Measurements from ENCODE around the gene CRBN. TPM values are rescaled to one million over a fixed set of nuclear protein-coding genes. Genes with fewer than 3 reads are reported as not detected.
A peak's percentile ranks its signal among the peaks of the same experiment; 100 is the strongest.

Gene CRBN
- total RNA-seq, 4 donors from 2014 or later: 56.1 to 205 (median 124) TPM

DNA sequence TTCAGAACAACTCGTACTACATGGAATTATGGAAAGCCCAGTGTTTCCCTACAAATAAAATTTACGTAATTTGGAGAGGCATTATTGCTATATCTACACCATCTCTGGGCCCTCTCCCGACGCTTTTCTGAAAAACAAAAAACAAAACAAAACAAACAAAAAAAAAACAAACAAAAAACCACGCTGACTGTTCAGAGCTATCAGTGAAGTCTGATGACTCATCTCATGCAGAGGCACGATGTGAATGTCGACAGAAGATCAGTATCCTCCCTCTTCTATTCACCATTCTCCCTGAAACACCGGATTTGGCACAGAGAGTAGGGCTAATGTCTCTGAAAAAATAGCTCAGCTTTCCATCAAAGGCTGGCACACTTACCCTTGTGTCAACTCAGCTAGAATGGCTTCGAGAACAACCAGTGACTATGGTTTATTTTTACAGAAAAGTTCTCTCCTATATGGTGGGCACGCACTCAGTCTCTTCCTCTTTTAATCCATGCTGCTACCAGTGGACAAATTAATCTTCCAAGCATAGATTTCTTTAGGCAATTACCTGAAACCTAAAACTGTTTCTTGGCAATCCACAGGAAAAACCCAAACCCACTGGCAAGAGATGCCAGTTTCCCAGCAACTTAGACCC lies 1.5 kb downstream of the CRBN start:
- Histone ChIP-seq H3K36me3 (peaks cover 0 to 34% of the 10 kb centered on the region in 2 donors), H3K9me3 (no peaks in the 10 kb centered on the region), H3K27ac (no peak overlapping the region), H3K27me3 (no peaks in the 10 kb centered on the region), H3K4me1 (peaks cover 5 to 47% (median 9%) of the 10 kb centered on the region in 3 donors), H3K4me3 (peak overlapping the region in 1 of 2 donors; percentile 75)
- TF ChIP-seq, protein P1, sequence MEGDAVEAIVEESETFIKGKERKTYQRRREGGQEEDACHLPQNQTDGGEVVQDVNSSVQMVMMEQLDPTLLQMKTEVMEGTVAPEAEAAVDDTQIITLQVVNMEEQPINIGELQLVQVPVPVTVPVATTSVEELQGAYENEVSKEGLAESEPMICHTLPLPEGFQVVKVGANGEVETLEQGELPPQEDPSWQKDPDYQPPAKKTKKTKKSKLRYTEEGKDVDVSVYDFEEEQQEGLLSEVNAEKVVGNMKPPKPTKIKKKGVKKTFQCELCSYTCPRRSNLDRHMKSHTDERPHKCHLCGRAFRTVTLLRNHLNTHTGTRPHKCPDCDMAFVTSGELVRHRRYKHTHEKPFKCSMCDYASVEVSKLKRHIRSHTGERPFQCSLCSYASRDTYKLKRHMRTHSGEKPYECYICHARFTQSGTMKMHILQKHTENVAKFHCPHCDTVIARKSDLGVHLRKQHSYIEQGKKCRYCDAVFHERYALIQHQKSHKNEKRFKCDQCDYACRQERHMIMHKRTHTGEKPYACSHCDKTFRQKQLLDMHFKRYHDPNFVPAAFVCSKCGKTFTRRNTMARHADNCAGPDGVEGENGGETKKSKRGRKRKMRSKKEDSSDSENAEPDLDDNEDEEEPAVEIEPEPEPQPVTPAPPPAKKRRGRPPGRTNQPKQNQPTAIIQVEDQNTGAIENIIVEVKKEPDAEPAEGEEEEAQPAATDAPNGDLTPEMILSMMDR (IDR thresholded peaks at IDR 0.05): no peak
- TF ChIP-seq POLR2AphosphoS5 (IDR thresholded peaks at IDR 0.05) (no peak), EP300 (IDR thresholded peaks at IDR 0.05) (no peak), POLR2A (IDR thresholded peaks at IDR 0.05) (no peak)
- no peak for ATAC-seq
- 57 to 65% methylated on average over 9 to 10 of the region's 10 CpGs for WGBS, 2 donors (ENCODE audit: low coverage in 1 of 2)

DNA sequence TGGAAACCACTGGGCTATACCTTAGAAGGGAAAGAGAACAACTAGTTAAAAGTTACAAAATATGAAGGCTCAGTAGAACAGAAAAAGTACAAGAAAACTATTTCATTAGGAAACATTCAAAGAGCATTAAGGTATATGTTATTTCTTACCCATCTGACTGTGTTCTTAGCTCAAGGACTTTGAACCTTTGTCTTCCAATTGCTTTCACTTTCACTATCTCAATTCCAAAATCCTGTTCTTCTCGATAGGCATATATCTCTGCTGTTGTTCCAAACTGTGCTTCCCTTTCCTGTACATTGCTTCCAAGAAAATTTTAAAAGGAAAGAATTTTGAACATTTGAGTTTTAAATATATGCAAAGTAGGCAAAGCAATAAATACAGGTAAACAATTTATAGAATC lies 6.9 kb downstream of the CRBN start:
- Histone ChIP-seq H3K27me3 (no peaks in the 10 kb centered on the region), H3K36me3 (peaks cover 9 to 85% of the 10 kb centered on the region in 2 donors), H3K4me1 (peaks cover 0 to 46% (median 0%) of the 10 kb centered on the region in 3 donors), H3K4me3 (peak overlapping the region in 1 of 2 donors; percentile 13), H3K9me3 (no peaks in the 10 kb centered on the region), H3K27ac (peak overlapping the region in 3 of 4 donors; percentile 49 to 73 (median 50))
- 60 to 68% methylated on average over 1 of the region's 1 CpG for WGBS, 2 donors (ENCODE audit: low coverage in 1 of 2)
- TF ChIP-seq EP300 (IDR thresholded peaks at IDR 0.05) (no peak), POLR2A (IDR thresholded peaks at IDR 0.05) (no peak), POLR2AphosphoS5 (IDR thresholded peaks at IDR 0.05) (no peak)
- TF ChIP-seq, protein P1 (IDR thresholded peaks at IDR 0.05): no peak
- ATAC-seq: no peak

DNA sequence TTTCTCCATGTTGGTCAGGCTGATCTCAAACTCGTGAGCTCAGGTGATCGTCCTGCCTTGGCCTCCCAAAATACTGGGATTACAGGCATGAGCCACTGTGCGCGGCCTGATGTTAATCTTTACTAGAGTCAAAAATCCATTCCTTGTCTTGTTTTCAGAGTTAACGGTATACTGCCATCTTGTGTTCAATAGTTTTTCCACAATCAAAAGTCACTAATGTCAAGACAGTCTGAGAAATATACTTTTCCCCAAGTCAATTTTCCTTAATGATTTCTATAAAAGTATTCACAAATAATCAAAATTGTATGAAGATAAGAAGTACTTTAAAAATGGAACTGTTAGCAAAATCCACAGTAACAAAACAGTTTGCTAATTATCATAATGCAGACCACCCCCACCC lies 8.5 kb downstream of the CRBN start:
- H3K36me3 ChIP-seq: peaks cover 12 to 96% of the 10 kb centered on the region in 2 donors

DNA sequence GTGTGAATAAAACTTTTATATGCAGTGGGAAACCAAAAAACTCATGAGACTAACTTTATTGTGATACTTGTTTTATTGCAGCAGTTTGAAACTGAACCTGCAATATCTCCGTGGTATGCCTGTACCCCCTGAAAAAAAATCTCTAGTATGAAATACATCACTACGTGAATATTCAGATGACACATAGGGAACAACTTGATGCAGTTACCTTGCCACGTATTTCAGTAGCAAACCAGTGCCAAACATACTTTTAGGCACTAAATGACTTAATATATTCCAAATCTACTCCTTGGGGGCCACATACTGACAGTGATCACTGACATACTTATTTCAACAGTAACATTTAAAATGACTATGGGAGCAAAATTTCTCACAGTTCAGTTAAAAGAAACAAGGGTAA lies 13.8 kb downstream of the CRBN start:
- no peaks in the 10 kb centered on the region for H3K27me3 ChIP-seq
- TF ChIP-seq POLR2AphosphoS5 (IDR thresholded peaks at IDR 0.05): no peak
- no peak for TF ChIP-seq EP300 (IDR thresholded peaks at IDR 0.05)
- no peak for TF ChIP-seq POLR2A (IDR thresholded peaks at IDR 0.05)
- TF ChIP-seq, protein P1 (IDR thresholded peaks at IDR 0.05): no peak
- 94 to 95% methylated on average over 3 of the region's 3 CpGs for WGBS, 2 donors (ENCODE audit: low coverage in 1 of 2)
- no peaks in the 10 kb centered on the region for H3K9me3 ChIP-seq
- no peak overlapping the region for H3K4me3 ChIP-seq
- peaks cover 20 to 98% of the 10 kb centered on the region in 2 donors for H3K36me3 ChIP-seq
- no peak overlapping the region for H3K27ac ChIP-seq
- no peak for ATAC-seq
- H3K4me1 ChIP-seq: peaks cover 0 to 17% (median 0%) of the 10 kb centered on the region in 3 donors

More for the DNA sequence above, 8.5 kb downstream of the CRBN start:
- H3K27ac ChIP-seq: no peak overlapping the region
- ATAC-seq: no peak
- no peak overlapping the region for H3K4me3 ChIP-seq
- peaks cover 0 to 30% (median 0%) of the 10 kb centered on the region in 3 donors for H3K4me1 ChIP-seq
- WGBS, 2 donors (ENCODE audit: low coverage in 1 of 2): 29 to 33% methylated on average over 1 of the region's 5 CpGs
- H3K27me3 ChIP-seq: no peaks in the 10 kb centered on the region
- no peak for TF ChIP-seq POLR2AphosphoS5 (IDR thresholded peaks at IDR 0.05)
- TF ChIP-seq POLR2A (IDR thresholded peaks at IDR 0.05): no peak
- no peaks in the 10 kb centered on the region for H3K9me3 ChIP-seq

DNA sequence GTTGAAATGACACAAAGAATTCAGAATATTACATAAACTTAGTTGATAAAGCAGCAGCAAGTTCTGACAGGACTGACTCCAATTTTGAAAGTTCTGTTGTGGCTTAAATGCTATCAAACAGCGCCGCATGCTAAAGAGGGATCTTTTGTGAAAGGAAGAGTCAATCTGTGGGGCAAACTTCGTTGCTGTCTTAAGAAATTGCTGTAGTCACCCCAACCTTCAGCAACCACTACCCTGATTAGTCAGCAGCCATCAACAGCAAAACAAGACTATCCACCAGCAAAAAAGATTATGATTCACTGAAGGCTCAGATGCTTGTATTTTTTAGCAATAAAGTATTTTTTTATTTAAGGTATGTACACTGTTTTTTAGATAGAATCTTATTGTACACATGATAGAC lies 14.2 kb downstream of the CRBN start:
- ATAC-seq: no peak
- no peaks in the 10 kb centered on the region for H3K27me3 ChIP-seq
- no peak overlapping the region for H3K4me3 ChIP-seq
- H3K4me1 ChIP-seq: peaks cover 0 to 19% (median 0%) of the 10 kb centered on the region in 3 donors
- no peaks in the 10 kb centered on the region for H3K9me3 ChIP-seq
- peaks cover 20 to 98% of the 10 kb centered on the region in 2 donors for H3K36me3 ChIP-seq
- WGBS, 2 donors (ENCODE audit: low coverage in 1 of 2): 63 to 67% methylated on average over 3 of the region's 3 CpGs
- TF ChIP-seq, protein P1 (IDR thresholded peaks at IDR 0.05): no peak
- TF ChIP-seq POLR2AphosphoS5 (IDR thresholded peaks at IDR 0.05): no peak
- no peak for TF ChIP-seq POLR2A (IDR thresholded peaks at IDR 0.05)
- TF ChIP-seq EP300 (IDR thresholded peaks at IDR 0.05): no peak
- H3K27ac ChIP-seq: no peak overlapping the region
